Fibroblast of peridontal ligament (primary cell): Measurements from ENCODE around the gene DNASE2.

ENCODE experiments used
- DNase-seq: peaks from one replicate; pipeline ENCODE4 v3.0.0-alpha.2; 2010; ENCODE audit errors: extremely low read depth

Gene DNASE2

DNA sequence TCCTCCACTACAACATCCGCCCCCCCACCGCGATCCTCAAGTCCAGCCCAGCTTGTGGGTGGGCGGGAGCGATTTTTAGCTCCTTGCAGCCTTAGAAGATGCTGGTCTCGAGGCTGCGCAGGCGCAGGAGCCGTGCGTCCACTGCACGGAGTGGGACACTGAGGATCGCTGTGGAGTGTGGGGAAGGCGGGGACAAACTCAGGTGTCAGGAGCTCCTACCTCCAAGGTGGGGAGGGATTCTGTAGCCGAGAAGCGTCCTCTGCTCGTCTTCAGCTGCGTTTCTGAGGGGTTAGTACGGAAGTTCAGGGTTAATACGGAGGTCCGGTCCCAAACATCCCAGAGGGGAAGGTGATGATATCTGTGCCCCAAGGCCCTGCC is 46.7 kb downstream of the DNASE2 start, which contains the start of gene RTBDN:
RTBDN (minus strand) TSS at position 14 of the 378 bp plus-strand sequence. CDS start 4,600 bp downstream, outside the sequence.
- DNase-seq: no peak

- DNase-seq: no peak
These were observed 47.3 kb downstream of the DNASE2 start for GRCh38 chr19:12833738-12834565.

- DNase-seq: no peak
These were observed 47.9 kb downstream of the DNASE2 start for GRCh38 chr19:12833418-12833737.

- DNase-seq: no peak
These were observed 52.8 kb downstream of the DNASE2 start for GRCh38 chr19:12828494-12828893.

GRCh38 chr19:12825254-12826131 is 55.8 kb downstream of the DNASE2 start:
- DNase-seq: no peak
